K562 (cell line): ENCODE measurements around the gene JAM2. TPM values are rescaled to one million over a fixed set of nuclear protein-coding genes. Genes with fewer than 3 reads are reported as not detected.

Experiments
- ATAC-seq: fragments of 200-7000 bp; cut with Tn5 transposase; 3 replicates; pipeline ENCODE4 v1.9.1; 2020; ENCODE audit warnings: moderate library complexity
- BruUV-seq: library from RNA; stranded (reverse); fragments of 400-500 nt; replicated peaks from 2 replicates; lab custom pipeline; 2021; lab: Mats Ljungman, UMichigan
- CTCF ChIA-PET: fragments of 300-600 bp; formaldehyde crosslinking; extraction: SDS; loops from one replicate; lab custom pipeline; 2021; ENCODE audit warnings: low intra/inter-chr PET ratio; lab: Yijun Ruan, JAX
- POLR2A ChIA-PET: fragments of 300-600, 350-650 bp; sonication (Branson Sonifier 250); formaldehyde crosslinking; extraction: SDS; loops from one replicate; lab custom pipeline; 2021; ENCODE audit warnings: antibody characterized with exemption, inconsistent platforms; lab: Yijun Ruan, JAX
- DNase-seq, 4 experiments: peaks; one replicate each; pipeline versions ENCODE4 v3.0.0 to v3.0.0-alpha.2; 2011 to 2018; ENCODE audit warnings: low spot score in 3 of 4, mixed read lengths in 3 of 4; ENCODE audit errors: extremely low read depth in 1 of 4
- FAIRE-seq: peaks from 2 replicates; lab custom pipeline; 2011; peaks lifted over from hg19 to GRCh38; lab: Jason Lieb, UNC
- H2AFZ ChIP-seq: 2 replicates; pipeline ENCODE4 v1.6.0; 2011; ENCODE audit warnings: low read depth, low read length, control low read depth, inconsistent platforms
- H3K27ac ChIP-seq: fragments of 200-600 bp; 3 replicates; pipeline ENCODE4 v1.8.0; 2011; ENCODE audit warnings: low read depth, mild to moderate bottlenecking, control low read depth, inconsistent platforms, low read length, moderate library complexity, mixed read lengths; ENCODE audit errors: extremely low read depth
- H3K27me3 ChIP-seq, 2 experiments: fragments of 300-600 bp in 1 of 2; 2 replicates in 1 of 2; 3 replicates in 1 of 2; pipeline versions ENCODE4 v1.6.0 to v1.8.0; 2011; ENCODE audit warnings: inconsistent platforms in 2 of 2, low read length in 2 of 2, mild to moderate bottlenecking in 1 of 2, mixed read lengths in 1 of 2, moderate library complexity in 1 of 2; ENCODE audit not compliant: control insufficient read depth in 2 of 2, insufficient read depth in 2 of 2
- H3K36me3 ChIP-seq: fragments of 300-600 bp; 3 replicates; pipeline ENCODE4 v1.8.0; 2011; ENCODE audit warnings: mild to moderate bottlenecking, low read length, inconsistent platforms; ENCODE audit not compliant: control insufficient read depth, insufficient read depth
- H3K4me1 ChIP-seq, 2 experiments: fragments of 200-600 bp in 1 of 2; replicated peaks in 1 of 2; 2 replicates in 1 of 2; 3 replicates in 1 of 2; pipeline versions ENCODE4 v1.5.1 to v1.8.0; 2011; ENCODE audit warnings: inconsistent platforms in 2 of 2, low read length in 2 of 2, mild to moderate bottlenecking in 1 of 2, mixed read lengths in 1 of 2, moderate library complexity in 1 of 2; ENCODE audit not compliant: control insufficient read depth in 2 of 2, insufficient read depth in 2 of 2
- H3K4me2 ChIP-seq: 2 replicates; pipeline ENCODE4 v1.6.1; 2011; ENCODE audit warnings: low read length, control low read depth, inconsistent platforms, mixed read lengths; ENCODE audit not compliant: insufficient read depth
- H3K4me3 ChIP-seq: fragments of 200-600 bp; sonication (generic), shearing (Covaris generic); 2 replicates; pipeline ENCODE4 v1.5.1; 2016; ENCODE audit warnings: control low read depth, inconsistent platforms
- H3K79me2 ChIP-seq: fragments of 200-600 bp; 3 replicates; pipeline ENCODE4 v1.8.0; 2011; ENCODE audit warnings: low read length, inconsistent platforms; ENCODE audit not compliant: control insufficient read depth, insufficient read depth
- H3K9ac ChIP-seq, 2 experiments: 2 replicates each; pipeline versions ENCODE4 v1.6.0 to v1.6.1; 2011; ENCODE audit warnings: low read depth in 2 of 2, low read length in 2 of 2, control low read depth in 1 of 2, inconsistent platforms in 1 of 2, mild to moderate bottlenecking in 1 of 2, mixed read lengths in 1 of 2; ENCODE audit not compliant: insufficient read depth in 1 of 2
- H3K9me1 ChIP-seq: one replicate; pipeline ENCODE4 v1.6.0; 2011; ENCODE audit warnings: inconsistent platforms, mild to moderate bottlenecking, low read length, moderate library complexity; ENCODE audit not compliant: control insufficient read depth, insufficient read depth
- H3K9me3 ChIP-seq: replicated peaks from 2 replicates; pipeline ENCODE4 v1.5.1; 2011; ENCODE audit warnings: low read depth, low read length, inconsistent platforms; ENCODE audit not compliant: control insufficient read depth, insufficient read depth
- H4K20me1 ChIP-seq: replicated peaks from 2 replicates; pipeline ENCODE4 v1.6.1; 2011; ENCODE audit warnings: low read length, inconsistent platforms, mixed read lengths; ENCODE audit not compliant: control insufficient read depth, insufficient read depth
- C11orf30 ChIP-seq: fragments of 450-650 bp; IDR thresholded peaks from 2 replicates; pipeline ENCODE4 v1.6.1; 2016; ENCODE audit warnings: low read depth, mild to moderate bottlenecking
- CBX1 ChIP-seq: sonication (generic); IDR thresholded peaks from 2 replicates; pipeline ENCODE4 v1.6.1; 2016; ENCODE audit warnings: antibody characterized with exemption, low read depth, mild to moderate bottlenecking
- CREBBP ChIP-seq: IDR thresholded peaks from one replicate; pipeline ENCODE4 v1.6.1; 2012; ENCODE audit warnings: low read depth, mild to moderate bottlenecking, control low read depth, inconsistent platforms, low read length
- GTF2E2 ChIP-seq: fragments of 200-800 bp; sonication (Bioruptor generic); IDR thresholded peaks from 2 replicates; pipeline ENCODE4 v1.6.1; 2016; ENCODE audit warnings: missing genetic modification characterization, missing compliant biosample characterization
- MCM7 ChIP-seq, 2 experiments: fragments of 450-650 bp; IDR thresholded peaks; 2 replicates each; pipeline ENCODE4 v1.6.1; 2016 to 2018
- NCOA1 ChIP-seq: fragments of 450-650 bp; IDR thresholded peaks from 2 replicates; pipeline ENCODE4 v1.6.1; 2016; ENCODE audit warnings: low read depth
- SAFB2 ChIP-seq: fragments of 200-400 bp; formaldehyde crosslinking; IDR thresholded peaks from 2 replicates; pipeline ENCODE4 v1.6.1; 2018; ENCODE audit warnings: borderline replicate concordance, low read length, low read depth, moderate library complexity; ENCODE audit not compliant: severe bottlenecking
- TCFL5 ChIP-seq: fragments of 250-450 bp; sonication (Bioruptor Pico); conservative IDR thresholded peaks from 2 replicates; pipeline ENCODE4 v1.6.1; 2021; ENCODE audit warnings: mild to moderate bottlenecking, moderate library complexity, matching md5 sums
- ZNF121 ChIP-seq: sonication (generic); formaldehyde crosslinking; conservative IDR thresholded peaks from 2 replicates; pipeline ENCODE4 v1.8.0; 2022; ENCODE audit warnings: missing genetic modification reagents
- ZNF24 ChIP-seq: fragments of 450-650 bp; IDR thresholded peaks from 2 replicates; pipeline ENCODE4 v1.6.1; 2016
- in situ Hi-C: fragments of 300-500 bp; cut with MboI; formaldehyde crosslinking; loops from 4 replicates; pipeline ENCODE4 v1.15.0; 2018; ENCODE audit warnings: inconsistent platforms, mixed read lengths
- intact Hi-C: fragments of 100-400 bp; cut with micrococcal nuclease; formaldehyde crosslinking; loops from 2 replicates; pipeline ENCODE4 v1.14.2; 2022
- polyA plus RNA-seq, 8 experiments: library from polyadenylated mRNA; depleted of rRNA in 4 of 8; stranded (reverse) in 5 of 8; unstranded in 3 of 8; fragments of >200 nt; fragmentation: Nextera tagmentation in 2 of 8; fragmentation: Illumina TruSeq in 1 of 8; extraction: Ambion mirVana in 2 of 8; extraction: Trizol in 1 of 8; gene quantifications; 2 replicates each; pipeline versions ENCODE4 v1.2.1 to v1.2.3, GENCODE V29; 2011 to 2014; ENCODE audit warnings: inconsistent platforms in 1 of 8, missing spikeins in 1 of 8
- total RNA-seq, 7 experiments: library from RNA; depleted of rRNA in 6 of 7; stranded (reverse); fragments of >200 nt in 6 of 7; fragmentation: Illumina TruSeq in 2 of 7; extraction: Trizol in 2 of 7; gene quantifications; 2 replicates each; pipeline versions ENCODE4 v1.2.1 to v1.2.3, GENCODE V29; 2011 to 2021; ENCODE audit warnings: low replicate concordance in 1 of 7
- TF ChIP-seq, protein P1 (sequence below): fragments of 450-650 bp; IDR thresholded peaks from 2 replicates; pipeline ENCODE4 v1.6.1; 2016; ENCODE audit warnings: antibody characterized with exemption
- TF ChIP-seq, protein P2 (sequence below): IDR thresholded peaks from 2 replicates; pipeline ENCODE4 v1.6.1; 2016; ENCODE audit warnings: missing genetic modification characterization, missing compliant biosample characterization
- TF ChIP-seq, protein P3 (sequence below): fragments of 450-650 bp; IDR thresholded peaks from 2 replicates; pipeline ENCODE4 v1.6.1; 2017; ENCODE audit warnings: antibody characterized with exemption, mild to moderate bottlenecking

The JAM2 gene
- total and polyA plus RNA-seq, 9 of the 15 experiments (the other 6 are each of a cell fraction or from before 2014, with no cell fraction given) = 0.03 to 0.08 (median 0.07) TPM; not detected in 6

DNA sequence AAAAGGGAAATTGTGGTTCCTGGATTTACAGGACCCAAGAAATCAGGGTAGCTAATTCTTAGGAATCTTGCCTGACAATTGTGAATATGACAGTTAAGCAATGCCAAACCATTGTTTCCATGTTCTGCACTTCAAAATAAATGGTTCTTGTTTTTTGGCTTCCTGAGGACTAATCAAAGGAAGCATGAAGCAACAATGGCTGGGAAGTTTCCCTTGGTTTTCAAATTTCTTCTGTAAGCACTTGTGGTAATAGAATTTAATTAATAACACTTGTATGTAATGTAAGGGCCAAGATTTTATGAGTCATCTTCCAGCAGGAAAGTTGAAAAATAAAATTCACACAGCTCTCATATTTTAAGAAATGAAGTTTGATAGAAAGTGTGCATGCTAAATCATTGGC lies 31.7 kb downstream of the JAM2 start:
- H3K27me3 ChIP-seq = no peaks in the 10 kb centered on the region
- ATAC-seq (no peak), DNase-seq (no peak), FAIRE-seq (no peak)
- no peak overlapping the region for H3K9ac ChIP-seq
- no peaks in the 10 kb centered on the region for H3K4me1 ChIP-seq
- H3K4me3 ChIP-seq = no peak overlapping the region
- in situ Hi-C loops = no loop called here
- no peak overlapping the region for H3K27ac ChIP-seq
- H3K9me1 ChIP-seq = no peaks in the 10 kb centered on the region
- intact Hi-C loops = no loop called here
- no peak overlapping the region for H3K4me2 ChIP-seq
- no peaks in the 10 kb centered on the region for H3K9me3 ChIP-seq
- TF ChIP-seq CREBBP (no peak), ZNF121 (CRISPR knock-in tag) (no peak), GTF2E2 (no peak), ZNF24 (no peak), CBX1 (no peak), SAFB2 (no peak), NCOA1 (no peak), TCFL5 (CRISPR knock-in tag) (no peak), C11orf30 (no peak), MCM7 (IDR thresholded peaks at IDR 0.05) (no peak)
- TF ChIP-seq, protein P1, sequence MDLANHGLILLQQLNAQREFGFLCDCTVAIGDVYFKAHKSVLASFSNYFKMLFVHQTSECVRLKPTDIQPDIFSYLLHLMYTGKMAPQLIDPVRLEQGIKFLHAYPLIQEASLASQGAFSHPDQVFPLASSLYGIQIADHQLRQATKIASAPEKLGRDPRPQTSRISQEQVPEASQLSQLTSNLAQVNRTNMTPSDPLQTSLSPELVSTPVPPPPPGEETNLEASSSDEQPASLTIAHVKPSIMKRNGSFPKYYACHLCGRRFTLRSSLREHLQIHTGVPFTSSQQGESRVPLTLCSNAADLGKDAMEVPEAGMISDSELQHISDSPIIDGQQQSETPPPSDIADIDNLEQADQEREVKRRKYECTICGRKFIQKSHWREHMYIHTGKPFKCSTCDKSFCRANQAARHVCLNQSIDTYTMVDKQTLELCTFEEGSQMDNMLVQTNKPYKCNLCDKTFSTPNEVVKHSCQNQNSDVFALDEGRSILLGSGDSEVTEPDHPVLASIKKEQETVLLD = no peak
- TF ChIP-seq, protein P2, sequence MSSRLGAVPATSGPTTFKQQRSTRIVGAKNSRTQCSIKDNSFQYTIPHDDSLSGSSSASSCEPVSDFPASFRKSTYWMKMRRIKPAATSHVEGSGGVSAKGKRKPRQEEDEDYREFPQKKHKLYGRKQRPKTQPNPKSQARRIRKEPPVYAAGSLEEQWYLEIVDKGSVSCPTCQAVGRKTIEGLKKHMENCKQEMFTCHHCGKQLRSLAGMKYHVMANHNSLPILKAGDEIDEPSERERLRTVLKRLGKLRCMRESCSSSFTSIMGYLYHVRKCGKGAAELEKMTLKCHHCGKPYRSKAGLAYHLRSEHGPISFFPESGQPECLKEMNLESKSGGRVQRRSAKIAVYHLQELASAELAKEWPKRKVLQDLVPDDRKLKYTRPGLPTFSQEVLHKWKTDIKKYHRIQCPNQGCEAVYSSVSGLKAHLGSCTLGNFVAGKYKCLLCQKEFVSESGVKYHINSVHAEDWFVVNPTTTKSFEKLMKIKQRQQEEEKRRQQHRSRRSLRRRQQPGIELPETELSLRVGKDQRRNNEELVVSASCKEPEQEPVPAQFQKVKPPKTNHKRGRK = no peak
- TF ChIP-seq, protein P3, sequence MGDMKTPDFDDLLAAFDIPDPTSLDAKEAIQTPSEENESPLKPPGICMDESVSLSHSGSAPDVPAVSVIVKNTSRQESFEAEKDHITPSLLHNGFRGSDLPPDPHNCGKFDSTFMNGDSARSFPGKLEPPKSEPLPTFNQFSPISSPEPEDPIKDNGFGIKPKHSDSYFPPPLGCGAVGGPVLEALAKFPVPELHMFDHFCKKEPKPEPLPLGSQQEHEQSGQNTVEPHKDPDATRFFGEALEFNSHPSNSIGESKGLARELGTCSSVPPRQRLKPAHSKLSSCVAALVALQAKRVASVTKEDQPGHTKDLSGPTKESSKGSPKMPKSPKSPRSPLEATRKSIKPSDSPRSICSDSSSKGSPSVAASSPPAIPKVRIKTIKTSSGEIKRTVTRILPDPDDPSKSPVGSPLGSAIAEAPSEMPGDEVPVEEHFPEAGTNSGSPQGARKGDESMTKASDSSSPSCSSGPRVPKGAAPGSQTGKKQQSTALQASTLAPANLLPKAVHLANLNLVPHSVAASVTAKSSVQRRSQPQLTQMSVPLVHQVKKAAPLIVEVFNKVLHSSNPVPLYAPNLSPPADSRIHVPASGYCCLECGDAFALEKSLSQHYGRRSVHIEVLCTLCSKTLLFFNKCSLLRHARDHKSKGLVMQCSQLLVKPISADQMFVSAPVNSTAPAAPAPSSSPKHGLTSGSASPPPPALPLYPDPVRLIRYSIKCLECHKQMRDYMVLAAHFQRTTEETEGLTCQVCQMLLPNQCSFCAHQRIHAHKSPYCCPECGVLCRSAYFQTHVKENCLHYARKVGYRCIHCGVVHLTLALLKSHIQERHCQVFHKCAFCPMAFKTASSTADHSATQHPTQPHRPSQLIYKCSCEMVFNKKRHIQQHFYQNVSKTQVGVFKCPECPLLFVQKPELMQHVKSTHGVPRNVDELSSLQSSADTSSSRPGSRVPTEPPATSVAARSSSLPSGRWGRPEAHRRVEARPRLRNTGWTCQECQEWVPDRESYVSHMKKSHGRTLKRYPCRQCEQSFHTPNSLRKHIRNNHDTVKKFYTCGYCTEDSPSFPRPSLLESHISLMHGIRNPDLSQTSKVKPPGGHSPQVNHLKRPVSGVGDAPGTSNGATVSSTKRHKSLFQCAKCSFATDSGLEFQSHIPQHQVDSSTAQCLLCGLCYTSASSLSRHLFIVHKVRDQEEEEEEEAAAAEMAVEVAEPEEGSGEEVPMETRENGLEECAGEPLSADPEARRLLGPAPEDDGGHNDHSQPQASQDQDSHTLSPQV = no peak
- no TSS peak for BruUV-seq
- H4K20me1 ChIP-seq = no peaks in the 10 kb centered on the region
- no peaks in the 10 kb centered on the region for H3K36me3 ChIP-seq
- CTCF ChIA-PET = no interaction called here
- H3K79me2 ChIP-seq = no peaks in the 10 kb centered on the region
- POLR2A ChIA-PET = no interaction called here
- H2AFZ ChIP-seq = no peak overlapping the region
